Measurements from ENCODE around the gene PACRG.

Gene PACRG

GRCh38 chr6:163345931-163346330 lies 618.2 kb downstream of the PACRG start:
- H2AFZ ChIP-seq (ENCODE audit: low read depth) = no peak overlapping the region
- TF ChIP-seq CTCF (conservative IDR thresholded peaks at IDR 0.05; ENCODE audit: low read depth, low read length) = no peak
- no peak overlapping the region for H3K27ac ChIP-seq
- no peaks in the 10 kb centered on the region for H4K20me1 ChIP-seq (ENCODE audit: insufficient read depth)
- no peaks in the 10 kb centered on the region for H3K79me2 ChIP-seq (ENCODE audit: insufficient read depth, low read depth)
- H3K9ac ChIP-seq = no peak overlapping the region
- H3K27me3 ChIP-seq (ENCODE audit: insufficient read depth, low read depth) = no peaks in the 10 kb centered on the region
- no peak overlapping the region for H3K4me3 ChIP-seq (IDR thresholded peaks at IDR 0.05; ENCODE audit: insufficient read depth, low read depth, low read length)
- no peaks in the 10 kb centered on the region for H3K4me1 ChIP-seq (ENCODE audit: low read depth, poor library complexity, severe bottlenecking)
- H3K36me3 ChIP-seq (ENCODE audit: insufficient read depth) = no peaks in the 10 kb centered on the region
- no peak overlapping the region for H3K4me2 ChIP-seq

- H3K4me2 ChIP-seq = no peak overlapping the region
- H3K27me3 ChIP-seq (ENCODE audit: insufficient read depth, low read depth) = no peaks in the 10 kb centered on the region
- H2AFZ ChIP-seq (ENCODE audit: low read depth) = no peak overlapping the region
- no peak for TF ChIP-seq CTCF (conservative IDR thresholded peaks at IDR 0.05; ENCODE audit: low read depth, low read length)
- no peak overlapping the region for H3K27ac ChIP-seq
- no peaks in the 10 kb centered on the region for H4K20me1 ChIP-seq (ENCODE audit: insufficient read depth)
- no peak overlapping the region for H3K4me3 ChIP-seq (IDR thresholded peaks at IDR 0.05; ENCODE audit: insufficient read depth, low read depth, low read length)
- no peaks in the 10 kb centered on the region for H3K79me2 ChIP-seq (ENCODE audit: insufficient read depth, low read depth)
- H3K9ac ChIP-seq = no peak overlapping the region
- H3K36me3 ChIP-seq (ENCODE audit: insufficient read depth) = no peaks in the 10 kb centered on the region
- H3K4me1 ChIP-seq (ENCODE audit: low read depth, poor library complexity, severe bottlenecking) = no peaks in the 10 kb centered on the region
Measured at GRCh38 chr6:163346497-163346961, 618.8 kb downstream of the PACRG start.

GRCh38 chr6:163347021-163347446 lies 619.3 kb downstream of the PACRG start:
- Histone ChIP-seq H3K36me3 (ENCODE audit: insufficient read depth) (no peaks in the 10 kb centered on the region), H2AFZ (ENCODE audit: low read depth) (no peak overlapping the region), H3K4me3 (IDR thresholded peaks at IDR 0.05; ENCODE audit: insufficient read depth, low read depth, low read length) (no peak overlapping the region), H3K79me2 (ENCODE audit: insufficient read depth, low read depth) (no peaks in the 10 kb centered on the region), H3K4me1 (ENCODE audit: low read depth, poor library complexity, severe bottlenecking) (no peaks in the 10 kb centered on the region), H3K27ac (no peak overlapping the region), H3K9ac (no peak overlapping the region), H3K4me2 (no peak overlapping the region), H3K27me3 (ENCODE audit: insufficient read depth, low read depth) (no peaks in the 10 kb centered on the region), H4K20me1 (ENCODE audit: insufficient read depth) (no peaks in the 10 kb centered on the region)
- TF ChIP-seq CTCF (conservative IDR thresholded peaks at IDR 0.05; ENCODE audit: low read depth, low read length) = no peak

- no peak overlapping the region for H3K4me2 ChIP-seq
- no peaks in the 10 kb centered on the region for H4K20me1 ChIP-seq (ENCODE audit: insufficient read depth)
- no peak overlapping the region for H3K27ac ChIP-seq
- no peaks in the 10 kb centered on the region for H3K79me2 ChIP-seq (ENCODE audit: insufficient read depth, low read depth)
- no peak overlapping the region for H3K9ac ChIP-seq
- no peaks in the 10 kb centered on the region for H3K4me1 ChIP-seq (ENCODE audit: low read depth, poor library complexity, severe bottlenecking)
- no peaks in the 10 kb centered on the region for H3K27me3 ChIP-seq (ENCODE audit: insufficient read depth, low read depth)
- no peak overlapping the region for H3K4me3 ChIP-seq (IDR thresholded peaks at IDR 0.05; ENCODE audit: insufficient read depth, low read depth, low read length)
- TF ChIP-seq CTCF (conservative IDR thresholded peaks at IDR 0.05; ENCODE audit: low read depth, low read length) = no peak
- H3K36me3 ChIP-seq (ENCODE audit: insufficient read depth) = no peaks in the 10 kb centered on the region
- H2AFZ ChIP-seq (ENCODE audit: low read depth) = no peak overlapping the region
Measured at GRCh38 chr6:163348789-163349680, 621.3 kb downstream of the PACRG start.
